SU-DHL-6 (cell line): ENCODE results near the gene ZNF24.

ENCODE experiments used
- CTCF ChIP-seq: fragments of 200-600 bp; sonication (generic); IDR thresholded peaks from one replicate; pipeline ENCODE4 v1.5.1; 2017; ENCODE audit warnings: antibody characterized with exemption, mild to moderate bottlenecking, low read length, moderate library complexity; ENCODE audit not compliant: insufficient read depth, poor library complexity, severe bottlenecking
- EZH2phosphoT487 ChIP-seq: fragments of 200-600 bp; sonication (generic), shearing (Covaris generic); conservative IDR thresholded peaks from 2 replicates; pipeline ENCODE4 v1.6.1; 2018; ENCODE audit warnings: mild to moderate bottlenecking, antibody characterized with exemption, low read length, moderate library complexity, mixed read lengths

DNA sequence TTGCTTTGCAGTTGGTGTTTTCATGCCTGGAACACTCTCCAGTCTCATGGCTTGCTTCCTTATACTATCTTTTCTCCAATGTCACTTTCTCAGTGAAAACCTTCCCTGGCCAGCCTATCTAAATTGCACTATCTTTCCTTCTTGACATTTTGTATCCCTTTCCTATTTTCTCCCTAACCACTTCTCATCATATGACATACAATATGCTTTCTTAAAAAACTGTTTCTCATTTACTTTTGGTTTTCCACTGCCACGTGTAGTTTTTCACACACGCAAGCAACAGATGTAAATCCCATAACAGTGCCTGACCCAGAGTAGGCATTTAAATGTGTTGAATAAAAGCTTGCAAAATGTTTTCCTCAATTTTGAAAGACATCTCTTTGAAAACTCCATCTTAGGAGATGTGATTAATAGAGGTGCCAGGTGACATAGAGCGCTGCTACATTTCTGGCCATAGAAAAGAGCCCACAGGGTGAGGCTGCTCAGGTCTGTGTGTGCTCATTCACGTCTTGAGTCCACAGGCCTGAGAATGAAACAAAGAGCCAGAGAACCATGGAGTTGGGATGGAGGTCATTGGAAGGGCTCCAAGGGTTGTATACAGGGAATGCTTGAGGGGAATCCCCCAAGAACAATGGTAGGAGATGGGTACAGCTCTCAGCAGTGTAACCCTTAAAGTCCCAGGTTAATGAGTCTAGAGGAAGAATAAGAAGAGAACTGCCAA is 12.7 kb downstream of the ZNF24 start:
- no peak for TF ChIP-seq EZH2phosphoT487
- no peak for TF ChIP-seq CTCF
